Measurements from ENCODE around the gene GNG7.
"Not testable (repeated sequence)": the region's sequence is repeated elsewhere in the genome, so short reads cannot be mapped to it uniquely, and the experiment has no call there.

Gene GNG7

GRCh38 chr19:2646866-2647535 is 55.5 kb downstream of the GNG7 start:
- DNase-seq (ENCODE audit: low read depth in 3 of 3, low spot score in 1 of 3) = no peak

GRCh38 chr19:2645826-2646225 is 56.7 kb downstream of the GNG7 start:
- no peak for DNase-seq (ENCODE audit: low read depth in 3 of 3, low spot score in 1 of 3)

GRCh38 chr19:2643123-2643737 is 59.3 kb downstream of the GNG7 start:
- DNase-seq (ENCODE audit: low read depth in 3 of 3, low spot score in 1 of 3) = not testable (repeated sequence)

GRCh38 chr19:2641332-2641698 is 61.2 kb downstream of the GNG7 start:
- DNase-seq (ENCODE audit: low read depth in 3 of 3, low spot score in 1 of 3) = no peak

GRCh38 chr19:2640563-2641331 is 61.7 kb downstream of the GNG7 start:
- no peak for DNase-seq (ENCODE audit: low read depth in 3 of 3, low spot score in 1 of 3)

- no peak for DNase-seq (ENCODE audit: low read depth in 3 of 3, low spot score in 1 of 3)
These were observed 62.5 kb downstream of the GNG7 start for GRCh38 chr19:2639999-2640398.

- no peak for DNase-seq (ENCODE audit: low read depth in 3 of 3, low spot score in 1 of 3)
These were observed 64.0 kb downstream of the GNG7 start for GRCh38 chr19:2638417-2638940.

GRCh38 chr19:2636897-2637683 is 65.4 kb downstream of the GNG7 start:
- peak; percentile 43 to 70 (median 59) for DNase-seq (ENCODE audit: low read depth in 3 of 3, low spot score in 1 of 3)

GRCh38 chr19:2636141-2636896 is 66.2 kb downstream of the GNG7 start:
- DNase-seq (ENCODE audit: low read depth in 3 of 3, low spot score in 1 of 3) = no peak

GRCh38 chr19:2634960-2635359 is 67.5 kb downstream of the GNG7 start:
- no peak for DNase-seq (ENCODE audit: low read depth in 3 of 3, low spot score in 1 of 3)

GRCh38 chr19:2634228-2634951 is 68.1 kb downstream of the GNG7 start:
- no peak for DNase-seq (ENCODE audit: low read depth in 3 of 3, low spot score in 1 of 3)

GRCh38 chr19:2633693-2634075 is 68.8 kb downstream of the GNG7 start:
- no peak for DNase-seq (ENCODE audit: low read depth in 3 of 3, low spot score in 1 of 3)

- no peak for DNase-seq (ENCODE audit: low read depth in 3 of 3, low spot score in 1 of 3)
These were observed 71.2 kb downstream of the GNG7 start for GRCh38 chr19:2631213-2631821.

- no peak for DNase-seq (ENCODE audit: low read depth in 3 of 3, low spot score in 1 of 3)
These were observed 72.0 kb downstream of the GNG7 start for GRCh38 chr19:2630352-2631001.

- no peak for DNase-seq (ENCODE audit: low read depth in 3 of 3, low spot score in 1 of 3)
These were observed 72.8 kb downstream of the GNG7 start for GRCh38 chr19:2629491-2630351.

GRCh38 chr19:2628597-2628996 is 73.9 kb downstream of the GNG7 start:
- DNase-seq (ENCODE audit: low read depth in 3 of 3, low spot score in 1 of 3) = no peak

GRCh38 chr19:2627855-2628254 is 74.6 kb downstream of the GNG7 start:
- DNase-seq (ENCODE audit: low read depth in 3 of 3, low spot score in 1 of 3) = no peak

GRCh38 chr19:2627319-2627829 is 75.1 kb downstream of the GNG7 start:
- DNase-seq (ENCODE audit: low read depth in 3 of 3, low spot score in 1 of 3) = no peak
